Endometrial microvascular endothelial cells (primary cell): ENCODE results near the gene FMO3. TPM values are rescaled to one million over a fixed set of nuclear protein-coding genes. Genes with fewer than 3 reads are reported as not detected.

Experiments used
- in situ Hi-C: cut with HindIII; loops from 2 replicates; pipeline ENCODE4 v1.10.0; 2017; ENCODE audit warnings: low sequenced_read_pairs, low pct_unique_long_range_greater_than_20kb; ENCODE audit errors: inconsistent ontology term
- total RNA-seq: library from RNA; depleted of rRNA; stranded (reverse); fragments of >200 nt; gene quantifications from one replicate; pipeline ENCODE4 v1.2.3, GENCODE V29; 2015; ENCODE audit errors: inconsistent ontology term

The FMO3 gene
- total RNA-seq: not detected

DNA sequence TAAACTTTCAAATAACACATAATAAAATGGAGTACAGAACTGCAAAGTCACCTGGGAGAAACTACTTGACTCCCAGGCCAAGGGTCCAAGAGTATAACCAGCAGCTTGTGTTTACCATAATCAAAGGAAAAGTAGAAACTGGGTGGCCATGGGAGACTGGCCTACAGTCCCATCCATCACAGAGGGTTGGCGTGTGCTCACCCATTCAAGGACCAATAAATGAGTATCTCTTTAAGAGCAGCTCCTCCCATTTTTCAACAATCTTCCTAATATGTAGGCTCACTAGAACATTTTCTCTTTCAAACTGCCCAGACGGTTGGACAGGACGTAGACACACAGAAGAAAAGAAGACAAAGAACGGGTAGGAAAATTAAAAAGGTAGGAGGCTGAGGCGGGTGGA lies at the start of gene FMO3:
Gene FMO3, plus strand, starts transcription at position 302 of the 400 bp plus-strand sequence. CDS start 1,754 bp downstream, outside the sequence.
- in situ Hi-C loops: no loop called here

DNA sequence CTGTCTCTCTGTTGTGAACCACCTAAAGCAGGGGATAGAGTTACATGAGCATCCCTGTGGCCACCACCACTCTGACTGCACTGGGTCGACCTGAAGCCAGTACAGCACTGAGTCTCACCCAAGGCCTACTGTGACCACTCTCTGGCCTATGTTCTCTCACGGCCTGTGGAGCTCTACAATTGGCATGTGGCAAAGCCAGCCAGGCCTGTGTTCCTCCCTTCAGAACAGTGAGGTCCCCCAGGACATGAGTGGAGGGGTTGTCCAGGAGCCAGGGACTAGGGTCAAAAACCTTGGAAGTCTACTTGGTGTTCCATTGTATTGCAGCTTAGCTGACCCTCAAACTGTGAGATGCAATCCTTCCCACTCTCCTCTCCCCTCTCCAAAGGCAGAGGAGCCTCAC lies 42.7 kb upstream of the FMO3 start:
- in situ Hi-C loops: no loop called here

DNA sequence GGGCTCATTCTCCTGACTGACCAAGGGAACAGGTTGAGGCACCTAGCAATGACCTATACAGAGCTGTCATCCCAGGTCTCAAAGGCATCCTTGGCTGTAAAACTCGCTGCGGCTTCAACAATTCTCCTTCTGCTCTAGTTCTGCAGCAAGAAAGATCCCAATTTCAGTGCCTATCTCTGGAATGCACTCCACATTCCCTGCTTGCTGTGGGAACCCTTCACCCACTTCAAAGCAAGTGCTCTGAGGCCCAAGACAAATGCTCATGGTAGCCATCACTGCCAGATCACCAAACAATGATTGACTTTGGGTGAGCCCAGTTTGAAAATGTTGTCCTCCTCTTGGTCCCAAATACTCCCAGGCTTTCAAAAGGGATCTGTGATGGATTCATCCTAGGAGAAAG lies 37.7 kb upstream of the FMO3 start:
- in situ Hi-C loops: no loop called here

DNA sequence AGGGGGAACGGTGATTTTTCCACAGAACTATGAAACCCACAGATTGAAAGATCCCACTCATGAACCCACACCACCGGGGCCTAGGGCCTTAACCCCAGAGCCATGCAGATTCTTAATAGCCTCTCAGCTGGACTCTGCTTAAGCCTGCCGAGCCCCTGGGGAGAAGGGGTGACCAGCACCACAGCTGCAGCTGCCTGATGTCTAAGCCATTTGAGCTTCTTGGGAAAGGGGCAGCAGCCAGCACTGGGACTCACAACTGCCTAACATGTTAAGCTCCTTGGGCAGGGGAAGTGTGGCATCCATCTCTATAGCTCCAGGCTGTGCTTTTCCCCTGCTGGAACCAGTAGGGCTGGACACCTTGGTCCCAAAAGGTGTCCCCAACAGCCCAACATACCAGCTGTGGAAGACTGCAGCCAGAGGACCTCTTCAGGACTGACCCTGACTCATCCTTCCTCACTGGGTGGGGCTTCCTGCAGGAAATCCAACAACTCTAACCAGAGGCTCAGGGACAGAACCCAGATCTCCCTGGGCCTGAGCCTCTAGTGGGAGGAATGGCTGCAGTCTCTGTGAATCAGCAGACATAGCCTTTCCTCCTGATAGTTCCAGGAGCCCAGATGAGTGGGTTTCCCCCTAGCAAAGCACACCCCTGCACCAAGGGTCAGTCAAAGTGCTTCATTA lies 34.6 kb upstream of the FMO3 start:
- in situ Hi-C loops: no loop called here

DNA sequence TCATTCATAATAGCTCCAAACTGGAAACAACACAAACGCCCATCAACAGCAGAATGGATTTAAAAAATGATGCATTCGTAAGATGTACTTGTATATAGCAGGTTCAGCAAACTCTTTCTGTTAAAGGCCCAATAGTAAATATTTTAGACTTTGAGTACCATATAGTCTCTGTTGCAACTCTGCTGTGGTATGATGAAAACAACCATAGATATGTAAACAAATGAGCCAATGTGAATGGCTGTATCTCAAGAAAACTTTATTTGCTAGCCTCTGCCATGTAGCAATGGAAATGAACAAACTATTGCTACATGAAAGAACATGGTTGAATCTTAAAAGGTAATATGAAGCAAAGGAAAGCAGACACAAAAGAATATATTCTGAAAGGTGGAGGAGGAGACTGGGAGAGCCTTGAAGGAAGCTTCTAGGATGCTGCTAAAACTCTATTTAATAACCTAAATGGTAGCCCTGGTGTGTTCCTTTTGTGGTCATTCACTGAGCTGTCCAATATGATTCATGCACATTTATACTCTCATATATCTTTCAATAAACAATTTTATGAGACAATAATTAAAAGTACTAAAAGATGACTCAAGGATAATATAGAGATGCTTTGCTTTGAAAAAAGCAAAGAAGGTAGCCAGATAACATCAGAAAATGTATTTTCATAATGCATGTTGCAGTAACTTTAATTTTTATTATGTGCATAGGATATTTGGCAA lies 29.1 kb upstream of the FMO3 start:
- in situ Hi-C loops: no loop called here

DNA sequence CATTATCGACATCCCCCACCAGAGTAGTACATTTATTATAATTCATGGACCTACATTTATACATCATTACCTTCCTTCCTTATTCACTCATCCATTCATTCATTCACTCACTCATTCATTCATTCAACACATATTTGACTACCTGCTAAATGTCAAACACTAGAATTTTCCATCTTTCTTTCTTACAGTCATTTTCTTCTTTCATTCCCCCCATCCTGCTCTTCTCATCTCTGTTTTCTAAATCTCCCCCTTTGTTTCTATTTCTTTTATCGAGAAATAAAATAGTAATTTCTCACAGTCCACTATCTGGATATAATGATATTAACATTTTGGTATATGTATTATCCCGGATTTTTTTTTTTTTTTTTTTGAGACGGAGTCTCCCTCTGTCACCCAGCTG lies 27.8 kb upstream of the FMO3 start:
- in situ Hi-C loops: no loop called here

DNA sequence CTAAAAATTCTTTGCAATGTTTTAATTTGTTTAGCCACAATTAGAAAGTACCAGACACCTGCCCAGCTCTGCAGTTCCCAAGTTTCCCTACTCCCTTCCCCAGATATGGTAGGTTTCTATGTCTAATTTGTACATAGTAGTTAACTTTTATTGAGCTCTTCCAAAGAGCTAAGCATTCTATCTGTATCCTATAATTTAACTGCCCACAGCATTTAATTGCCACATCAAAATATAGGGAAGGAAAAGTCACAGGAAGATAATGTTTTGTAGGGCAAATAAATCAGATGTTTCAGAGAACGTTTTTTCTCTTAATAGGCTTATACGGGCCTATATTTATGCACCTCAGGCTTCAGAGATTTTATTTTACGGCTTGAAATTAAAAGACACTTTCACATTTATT lies 15.7 kb upstream of the FMO3 start:
- in situ Hi-C loops: no loop called here

DNA sequence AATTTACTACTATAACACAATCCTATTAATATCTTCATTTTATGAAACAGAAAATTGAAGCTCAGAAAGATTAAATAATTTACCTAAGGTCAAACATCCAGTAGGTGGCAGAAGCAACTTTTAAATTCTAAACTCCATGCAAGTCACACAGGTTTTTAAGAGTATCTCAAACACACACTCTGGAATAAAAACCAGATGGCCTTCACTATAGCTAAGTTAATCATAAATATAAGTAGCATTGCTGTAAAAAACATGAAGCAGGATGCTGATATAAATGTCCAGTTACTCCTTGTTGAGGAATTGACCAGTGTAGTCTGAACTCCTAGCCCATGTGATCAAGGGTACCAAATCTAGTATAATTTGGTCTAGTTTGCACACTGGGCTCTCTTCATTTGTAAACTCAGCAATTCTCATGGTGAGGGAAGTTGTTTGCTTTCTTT lies 9.4 kb upstream of the FMO3 start:
- in situ Hi-C loops: no loop called here

DNA sequence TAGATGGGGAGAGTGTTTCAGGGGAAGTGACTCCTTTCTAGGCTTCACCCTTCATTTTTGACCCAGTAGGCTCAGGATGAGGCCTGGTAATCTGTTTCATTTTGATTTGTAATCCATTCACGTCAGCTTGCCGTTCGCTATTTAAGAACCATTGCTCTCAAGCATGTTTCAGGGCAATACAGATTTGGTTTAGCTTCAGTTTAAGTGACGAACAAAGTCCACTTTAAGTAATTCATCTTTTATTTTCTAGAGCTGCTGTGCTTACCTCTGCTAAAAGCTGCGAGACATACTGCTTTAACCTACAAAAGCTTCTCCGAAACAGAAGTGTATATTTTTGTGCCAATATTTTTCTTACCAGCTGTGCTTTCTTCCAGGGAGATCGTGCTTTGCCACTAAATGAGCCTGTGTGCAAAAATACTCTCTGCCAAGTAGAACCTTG lies 8.9 kb upstream of the FMO3 start:
- in situ Hi-C loops: no loop called here

DNA sequence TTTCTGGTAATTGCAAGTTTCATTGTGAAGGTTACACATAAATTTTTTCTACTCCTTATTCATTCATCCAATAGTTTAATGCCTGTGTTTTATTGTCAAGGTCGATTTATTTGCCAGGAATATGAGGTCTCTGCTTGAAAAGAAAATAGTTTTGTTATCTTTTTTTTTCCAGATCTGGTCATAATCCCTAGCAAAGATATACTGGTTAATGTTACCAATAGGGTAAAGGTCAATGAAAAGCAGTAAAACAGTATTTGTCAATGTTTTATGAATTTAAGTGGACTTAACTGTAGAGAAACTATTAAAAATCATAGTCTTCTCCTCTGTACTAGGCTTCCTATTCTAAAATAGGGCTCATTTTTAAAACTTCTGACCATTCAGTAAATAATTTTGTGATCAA lies 8.1 kb upstream of the FMO3 start:
- in situ Hi-C loops: no loop called here

DNA sequence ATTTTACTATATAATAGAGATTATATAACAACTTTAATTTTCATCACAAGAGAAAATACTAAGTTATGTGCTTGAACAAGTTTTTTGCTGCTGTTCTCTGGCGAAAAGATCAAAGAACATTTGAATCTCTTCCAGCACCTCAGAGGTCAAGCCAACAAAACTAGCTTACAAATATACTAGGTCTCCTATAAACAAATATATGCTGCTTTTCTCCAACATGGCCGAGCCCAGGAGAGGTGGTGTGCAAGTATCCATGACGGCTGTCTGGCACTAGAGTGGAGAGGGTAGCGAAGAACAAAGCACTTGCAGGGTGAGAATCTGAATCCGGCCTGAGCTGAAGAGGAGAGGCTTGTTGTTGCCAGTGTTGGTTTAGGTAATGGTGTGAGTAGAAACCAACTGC lies 7.5 kb upstream of the FMO3 start:
- in situ Hi-C loops: no loop called here

DNA sequence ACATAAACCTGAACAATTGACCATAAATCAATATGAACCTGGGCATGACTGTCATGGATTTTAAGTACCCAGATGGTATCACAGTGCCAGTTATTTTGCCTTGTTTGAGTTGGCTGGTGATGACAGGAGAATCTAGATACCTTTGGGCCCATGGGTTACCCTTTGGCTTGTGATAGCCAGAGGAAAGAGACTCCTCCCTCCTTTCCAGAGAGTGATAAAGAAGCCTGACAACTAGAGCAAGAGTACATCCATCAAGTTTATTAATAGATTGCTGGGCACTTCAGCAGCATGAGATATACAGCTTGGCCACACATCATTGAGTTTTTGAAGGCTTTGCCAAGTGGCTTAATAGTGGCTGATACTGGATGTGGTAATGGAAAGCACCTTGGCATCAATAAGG lies 6.6 kb upstream of the FMO3 start:
- in situ Hi-C loops: no loop called here

DNA sequence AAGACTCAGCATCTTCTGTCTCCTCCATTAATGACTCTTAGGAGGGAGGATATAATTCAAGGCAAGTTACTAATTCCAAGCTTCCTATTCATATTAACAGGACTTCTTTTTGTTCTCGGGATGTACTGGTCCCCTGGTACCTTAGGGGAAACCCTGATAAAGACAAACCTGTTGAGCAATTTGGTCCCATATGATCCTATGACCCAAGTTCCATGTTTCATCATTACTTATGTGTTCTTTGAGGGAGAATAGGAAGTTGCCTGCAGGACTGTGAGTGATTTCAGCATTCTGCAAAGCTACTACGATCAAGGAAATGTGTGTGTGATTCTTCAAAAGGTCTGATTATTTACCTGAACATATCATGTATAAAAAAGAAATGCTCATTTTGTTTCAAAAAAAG lies 5.8 kb upstream of the FMO3 start:
- in situ Hi-C loops: no loop called here

DNA sequence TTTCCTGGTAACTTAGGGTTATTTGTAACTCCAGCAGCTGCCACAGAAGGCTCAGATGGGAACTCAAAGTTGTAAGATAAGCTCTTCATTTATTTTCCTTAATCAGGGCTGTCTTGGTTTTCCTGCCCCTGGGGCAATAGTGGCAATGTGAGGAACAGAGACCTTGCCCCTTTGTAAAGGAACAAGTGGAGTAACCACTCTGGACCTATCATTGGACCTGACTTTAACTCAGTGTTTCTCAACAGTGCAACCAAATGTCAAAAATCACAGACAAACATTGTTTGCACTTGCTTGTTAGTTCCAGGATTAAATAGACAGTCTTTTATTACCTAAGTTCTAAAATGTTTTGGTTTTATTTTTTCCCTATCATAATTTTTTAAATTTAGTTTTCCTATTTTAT lies 2.8 kb upstream of the FMO3 start:
- in situ Hi-C loops: no loop called here

DNA sequence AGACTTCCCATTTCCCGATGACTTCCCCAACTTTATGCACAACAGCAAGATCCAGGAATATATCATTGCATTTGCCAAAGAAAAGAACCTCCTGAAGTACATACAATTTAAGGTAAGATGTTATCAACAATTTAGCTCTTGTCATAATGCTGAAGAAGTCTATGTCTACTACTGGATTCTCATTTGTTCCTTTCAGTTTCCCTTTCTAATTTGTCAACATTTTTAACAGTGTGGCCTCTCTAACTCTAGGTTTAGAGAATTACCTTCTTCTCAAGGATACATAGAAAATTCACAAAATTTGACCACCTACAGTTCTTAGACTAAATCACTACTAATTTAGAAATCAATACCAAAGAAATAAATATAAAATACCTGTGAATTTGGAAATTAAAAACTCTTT lies 13.2 kb downstream of the FMO3 start:
- in situ Hi-C loops: no loop called here

DNA sequence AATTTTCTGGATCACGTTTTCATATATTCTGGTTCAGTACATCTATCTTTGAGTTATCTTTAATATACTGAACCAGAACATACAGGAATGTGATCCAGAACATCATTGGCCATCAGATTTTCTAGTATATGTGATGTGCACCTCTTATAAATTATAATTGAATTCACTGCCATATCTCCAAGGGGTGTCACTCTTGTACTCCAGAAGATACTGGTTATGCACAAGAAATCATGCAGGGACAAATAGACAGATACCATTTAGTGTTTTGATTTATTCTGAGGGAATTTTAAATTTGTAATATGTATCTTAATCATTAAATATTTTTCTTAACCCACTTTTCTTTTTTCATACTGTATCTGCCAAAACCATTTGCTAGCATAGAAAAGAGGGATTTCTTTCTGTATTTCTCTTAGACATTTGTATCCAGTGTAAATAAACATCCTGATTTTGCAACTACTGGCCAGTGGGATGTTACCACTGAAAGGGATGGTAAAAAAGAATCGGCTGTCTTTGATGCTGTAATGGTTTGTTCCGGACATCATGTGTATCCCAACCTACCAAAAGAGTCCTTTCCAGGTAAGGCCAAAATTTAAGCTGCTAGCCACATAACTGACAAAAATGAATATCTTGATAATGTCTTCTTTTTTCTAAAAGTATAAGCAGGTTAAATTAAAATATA lies 16.7 kb downstream of the FMO3 start:
- in situ Hi-C loops: no loop called here

DNA sequence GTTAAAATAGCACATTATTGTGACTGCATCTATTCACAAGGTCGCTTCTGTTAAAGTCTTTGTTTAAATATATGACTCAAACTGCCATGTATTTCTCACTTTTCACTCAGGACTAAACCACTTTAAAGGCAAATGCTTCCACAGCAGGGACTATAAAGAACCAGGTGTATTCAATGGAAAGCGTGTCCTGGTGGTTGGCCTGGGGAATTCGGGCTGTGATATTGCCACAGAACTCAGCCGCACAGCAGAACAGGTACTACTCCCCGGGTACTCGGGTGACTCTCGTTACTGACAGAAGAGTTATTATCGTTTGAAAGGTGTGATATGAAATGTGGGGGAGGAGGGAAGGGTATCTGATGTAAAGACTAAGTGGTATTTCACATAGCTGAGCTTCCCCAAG lies 17.3 kb downstream of the FMO3 start:
- in situ Hi-C loops: no loop called here

DNA sequence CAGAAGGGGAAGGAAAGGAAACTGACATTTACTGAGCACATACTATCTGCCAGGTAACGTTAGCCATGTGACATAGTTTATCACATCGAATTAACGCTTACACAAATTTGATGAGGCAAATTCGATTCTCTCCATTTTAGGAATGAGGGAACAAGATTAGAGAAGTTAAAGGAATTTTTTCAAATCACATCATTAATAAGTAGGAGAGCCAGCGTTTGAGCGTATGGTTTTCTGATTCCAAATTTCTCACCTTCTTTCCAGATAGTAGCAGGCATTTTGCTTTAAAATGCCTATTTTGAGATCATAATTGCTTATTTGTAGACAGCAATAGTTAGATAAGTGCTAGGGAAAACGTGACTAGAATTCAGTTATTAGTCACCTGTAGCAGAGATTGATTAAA lies 19.3 kb downstream of the FMO3 start:
- in situ Hi-C loops: no loop called here

DNA sequence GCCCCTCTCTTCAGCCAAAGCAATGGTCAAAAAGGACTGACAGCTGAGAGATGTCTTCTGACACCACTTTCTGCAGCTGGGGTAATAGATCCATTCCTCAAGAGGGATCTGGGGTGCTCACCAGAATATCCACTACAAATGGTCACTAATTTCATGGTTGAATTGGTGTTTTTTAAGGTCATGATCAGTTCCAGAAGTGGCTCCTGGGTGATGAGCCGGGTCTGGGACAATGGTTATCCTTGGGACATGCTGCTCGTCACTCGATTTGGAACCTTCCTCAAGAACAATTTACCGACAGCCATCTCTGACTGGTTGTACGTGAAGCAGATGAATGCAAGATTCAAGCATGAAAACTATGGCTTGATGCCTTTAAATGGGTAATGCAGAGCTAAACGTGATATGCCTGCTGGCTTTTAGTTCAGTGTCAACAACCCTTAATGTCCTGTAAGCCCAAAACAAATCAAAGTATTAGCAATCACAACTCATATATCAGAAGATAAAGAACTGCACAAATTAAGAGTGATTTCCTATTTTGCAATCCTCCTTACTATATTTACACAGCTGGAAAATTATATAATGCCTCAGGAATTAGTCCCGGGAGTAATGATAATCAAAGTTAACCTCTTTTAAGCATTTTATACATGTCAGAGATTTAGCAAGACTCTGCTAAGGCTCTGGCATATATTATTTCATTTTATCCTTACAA lies 20.1 kb downstream of the FMO3 start:
- in situ Hi-C loops: no loop called here
